GM19238 (cell line): ENCODE data around the gene SIK3.
"Not testable (repeated sequence)": the region's sequence is repeated elsewhere in the genome, so short reads cannot be mapped to it uniquely, and the experiment has no call there.

ENCODE experiments used
- DNase-seq: peaks from one replicate; pipeline ENCODE4 v3.0.0; 2011; ENCODE audit warnings: low spot score; ENCODE audit not compliant: insufficient read length

SIK3 gene

GRCh38 chr11:117046627-117047026 lies 51.6 kb downstream of the SIK3 start:
- not testable (repeated sequence) for DNase-seq

GRCh38 chr11:117045956-117046355 lies 52.3 kb downstream of the SIK3 start:
- no peak for DNase-seq

- DNase-seq, result no peak
Observed at GRCh38 chr11:117045196-117045595, 53.0 kb downstream of the SIK3 start.

- no peak for DNase-seq
Observed at GRCh38 chr11:117044287-117045035, 53.8 kb downstream of the SIK3 start.

GRCh38 chr11:117042689-117043088 lies 55.5 kb downstream of the SIK3 start:
- no peak for DNase-seq

GRCh38 chr11:117039900-117040299 lies 58.3 kb downstream of the SIK3 start:
- no peak for DNase-seq

- no peak for DNase-seq
Observed at GRCh38 chr11:117039270-117039669, 59.0 kb downstream of the SIK3 start.

- no peak for DNase-seq
Observed at GRCh38 chr11:117037975-117038350, 60.3 kb downstream of the SIK3 start.

GRCh38 chr11:117037279-117037974 lies 60.8 kb downstream of the SIK3 start:
- no peak for DNase-seq

- DNase-seq, result no peak
Observed at GRCh38 chr11:117034901-117035300, 63.3 kb downstream of the SIK3 start.

GRCh38 chr11:117026593-117027330 lies 71.5 kb downstream of the SIK3 start:
- no peak for DNase-seq

- DNase-seq, result not testable (repeated sequence)
Observed at GRCh38 chr11:117023707-117024106, 74.5 kb downstream of the SIK3 start.

- DNase-seq, result no peak
Observed at GRCh38 chr11:117023178-117023577, 75.0 kb downstream of the SIK3 start.

GRCh38 chr11:117022526-117022925 lies 75.7 kb downstream of the SIK3 start:
- no peak for DNase-seq

GRCh38 chr11:117020869-117021564 lies 77.2 kb downstream of the SIK3 start:
- no peak for DNase-seq

- no peak for DNase-seq
Observed at GRCh38 chr11:117020287-117020686, 77.9 kb downstream of the SIK3 start.

- no peak for DNase-seq
Observed at GRCh38 chr11:117019871-117020270, 78.4 kb downstream of the SIK3 start.

- DNase-seq, result no peak
Observed at GRCh38 chr11:117017456-117017855, 80.8 kb downstream of the SIK3 start.

GRCh38 chr11:117016747-117017146 lies 81.5 kb downstream of the SIK3 start:
- DNase-seq, result no peak

GRCh38 chr11:117016246-117016645 lies 82.0 kb downstream of the SIK3 start:
- no peak for DNase-seq

GRCh38 chr11:117011541-117011898 lies 86.7 kb downstream of the SIK3 start:
- no peak for DNase-seq
